K562 (cell line): ENCODE results near the gene TP53I13. TPM values are rescaled to one million over a fixed set of nuclear protein-coding genes. Genes with fewer than 3 reads are reported as not detected.

Source experiments
- ATF1 ChIP-seq, 2 experiments: fragments of 450-650 bp in 1 of 2; IDR thresholded peaks; 2 replicates each; pipeline ENCODE4 v1.6.1; 2016; ENCODE audit warnings: missing compliant biosample characterization in 1 of 2, missing genetic modification characterization in 1 of 2
- ATF7 ChIP-seq: fragments of 450-650 bp; IDR thresholded peaks from 2 replicates; pipeline ENCODE4 v1.7.1; 2014; ENCODE audit warnings: mild to moderate bottlenecking, moderate library complexity
- E2F3 ChIP-seq: fragments of 250-450 bp; sonication (Bioruptor Pico); IDR thresholded peaks from 2 replicates; pipeline ENCODE4 v1.4.0; 2020; ENCODE audit warnings: mild to moderate bottlenecking
- ELF1 ChIP-seq: fragments of 200-800 bp; sonication (Bioruptor generic); IDR thresholded peaks from 2 replicates; pipeline ENCODE4 v1.6.1; 2016; ENCODE audit warnings: missing genetic modification characterization, missing compliant biosample characterization
- HMGN3 ChIP-seq: IDR thresholded peaks from 2 replicates; pipeline ENCODE4 v1.6.1; 2011; ENCODE audit warnings: borderline replicate concordance, low read depth, mild to moderate bottlenecking, mixed read lengths, low read length; ENCODE audit not compliant: insufficient read length; ENCODE audit errors: extremely low read depth
- KLF1 ChIP-seq: fragments of 450-650 bp; IDR thresholded peaks from 2 replicates; pipeline ENCODE4 v1.6.1; 2016; ENCODE audit warnings: missing genetic modification characterization, missing compliant biosample characterization
- L3MBTL2 ChIP-seq: fragments of 450-650 bp; IDR thresholded peaks from 2 replicates; pipeline ENCODE4 v1.6.1; 2016; ENCODE audit warnings: mild to moderate bottlenecking, moderate library complexity
- MYC ChIP-seq, 2 experiments: fragments of 250-450 bp in 1 of 2; sonication (Bioruptor Pico) in 1 of 2; IDR thresholded peaks; 2 replicates each; pipeline versions ENCODE4 v1.5.1 to v1.6.1; 2012 to 2021; ENCODE audit warnings: low read depth in 2 of 2, borderline replicate concordance in 1 of 2, improper control_type of control experiment in 1 of 2, low read length in 1 of 2, mild to moderate bottlenecking in 1 of 2, moderate library complexity in 1 of 2
- NR2C1 ChIP-seq, 2 experiments: fragments of 450-650 bp; IDR thresholded peaks; 2 replicates each; pipeline ENCODE4 v1.6.1; 2017; ENCODE audit warnings: mild to moderate bottlenecking in 2 of 2, antibody characterized with exemption in 1 of 2, inconsistent platforms in 1 of 2, missing compliant biosample characterization in 1 of 2, missing genetic modification characterization in 1 of 2
- PHF20 ChIP-seq: fragments of 450-650 bp; IDR thresholded peaks from 2 replicates; pipeline ENCODE4 v1.6.1; 2018; ENCODE audit not compliant: partially characterized antibody
- USF1 ChIP-seq: sonication (generic); formaldehyde crosslinking; IDR thresholded peaks from 2 replicates; pipeline ENCODE4 v1.9.0; 2022; ENCODE audit warnings: mild to moderate bottlenecking, missing genetic modification reagents
- ZNF23 ChIP-seq: fragments of 250-450 bp; sonication (Bioruptor Pico); IDR thresholded peaks from 2 replicates; pipeline ENCODE4 v1.4.0; 2020; ENCODE audit warnings: mild to moderate bottlenecking
- ZNF592 ChIP-seq: fragments of 450-650 bp; IDR thresholded peaks from 2 replicates; pipeline ENCODE4 v1.6.1; 2017; ENCODE audit warnings: antibody characterized with exemption, mild to moderate bottlenecking
- ZNF668 ChIP-seq: fragments of 250-450 bp; sonication (Bioruptor Pico); IDR thresholded peaks from 2 replicates; pipeline ENCODE4 v1.8.0; 2022; ENCODE audit warnings: mild to moderate bottlenecking, inconsistent platforms
- polyA plus RNA-seq, 8 experiments: library from polyadenylated mRNA; depleted of rRNA in 4 of 8; stranded (reverse) in 5 of 8; unstranded in 3 of 8; fragments of >200 nt; fragmentation: Nextera tagmentation in 2 of 8; fragmentation: Illumina TruSeq in 1 of 8; extraction: Ambion mirVana in 2 of 8; extraction: Trizol in 1 of 8; gene quantifications; 2 replicates each; pipeline versions ENCODE4 v1.2.1 to v1.2.3, GENCODE V29; 2011 to 2014; ENCODE audit warnings: inconsistent platforms in 1 of 8, missing spikeins in 1 of 8
- total RNA-seq, 7 experiments: library from RNA; depleted of rRNA in 6 of 7; stranded (reverse); fragments of >200 nt in 6 of 7; fragmentation: Illumina TruSeq in 2 of 7; extraction: Trizol in 2 of 7; gene quantifications; 2 replicates each; pipeline versions ENCODE4 v1.2.1 to v1.2.3, GENCODE V29; 2011 to 2021; ENCODE audit warnings: low replicate concordance in 1 of 7
- TF ChIP-seq, protein P1 (sequence below), 3 experiments: fragments of 200-800 bp in 1 of 3; fragments of 250-450 bp in 1 of 3; fragments of 450-650 bp in 1 of 3; sonication (Bioruptor Pico) in 1 of 3; sonication (Bioruptor generic) in 1 of 3; formaldehyde crosslinking in 1 of 3; IDR thresholded peaks; 2 replicates each; pipeline versions ENCODE4 v1.6.1 to v1.8.0; 2016 to 2022; ENCODE audit warnings: mild to moderate bottlenecking in 2 of 3, missing genetic modification characterization in 2 of 3, missing compliant biosample characterization in 1 of 3, moderate library complexity in 1 of 3

Gene TP53I13
- total and polyA plus RNA-seq, 9 of the 15 experiments (the other 6 are each of a cell fraction or from before 2014, with no cell fraction given), result 0.08 to 28.3 (median 9.1) TPM

DNA sequence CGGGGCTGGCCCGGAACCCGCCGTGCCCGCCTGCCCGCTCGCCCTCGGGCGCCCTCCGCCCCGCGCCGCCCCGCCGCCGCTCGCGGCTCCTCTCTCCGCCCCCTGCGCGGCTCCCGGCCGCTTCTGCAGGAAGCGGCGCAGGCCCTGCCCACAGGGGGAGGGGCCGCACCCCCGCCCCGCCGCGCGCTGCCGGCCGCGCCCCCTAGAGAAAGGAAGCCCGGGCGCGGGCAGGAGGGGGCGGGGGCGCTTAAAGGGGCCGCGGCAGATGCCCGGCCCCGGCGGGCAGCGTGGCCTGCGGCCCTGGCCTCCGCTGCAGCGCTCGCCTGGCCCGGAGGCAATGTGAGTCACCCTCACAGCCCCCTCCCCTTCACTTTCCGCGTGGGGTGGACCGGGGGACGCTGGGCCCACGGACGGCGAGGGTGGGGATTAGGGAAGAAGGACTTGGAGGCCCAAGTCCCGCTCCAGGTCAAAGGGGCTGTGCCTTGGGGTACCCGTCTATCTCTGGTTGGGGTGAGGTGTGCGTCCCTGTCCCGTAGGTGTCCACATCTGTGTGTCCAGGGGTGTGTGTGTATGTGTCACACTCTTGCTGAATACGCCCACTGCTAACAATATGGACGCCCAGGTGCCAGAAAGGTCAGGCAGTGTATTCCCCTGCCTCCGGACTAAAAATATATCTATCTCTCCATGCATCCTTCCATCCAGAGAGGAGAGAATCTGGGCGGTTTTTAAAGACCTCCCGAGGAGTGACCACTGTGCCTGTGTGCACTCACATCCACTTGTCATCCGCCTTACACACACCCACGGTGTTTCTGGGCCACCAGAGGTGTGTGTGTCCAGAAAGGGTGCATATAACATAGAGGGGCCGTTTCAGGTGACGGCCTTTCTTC, 21.3 kb downstream of the TP53I13 start, which contains the start of gene GIT1 (continued):
- 0 out of 2 replicates have a peak, but pooled peaks have one; percentile 42 for TF ChIP-seq NR2C1 (IDR thresholded peaks at IDR 0.05)
- TF ChIP-seq NR2C1 (tag; IDR thresholded peaks at IDR 0.05), result peak; percentile 78
- TF ChIP-seq ZNF592, result peak; percentile 86
- TF ChIP-seq ELF1 (tag), result peak; percentile 52; the same call in 1 of the 2 replicates
- TF ChIP-seq ATF7, result peak; percentile 39; the same call in 1 of the 2 replicates
- TF ChIP-seq USF1, result no peak
- no peak for TF ChIP-seq ATF1 (CRISPR knock-in tag; IDR thresholded peaks at IDR 0.05)
- TF ChIP-seq ATF1 (tag; IDR thresholded peaks at IDR 0.05), result peak; percentile 27; the same call in 1 of the 2 replicates
- TF ChIP-seq, protein P1, sequence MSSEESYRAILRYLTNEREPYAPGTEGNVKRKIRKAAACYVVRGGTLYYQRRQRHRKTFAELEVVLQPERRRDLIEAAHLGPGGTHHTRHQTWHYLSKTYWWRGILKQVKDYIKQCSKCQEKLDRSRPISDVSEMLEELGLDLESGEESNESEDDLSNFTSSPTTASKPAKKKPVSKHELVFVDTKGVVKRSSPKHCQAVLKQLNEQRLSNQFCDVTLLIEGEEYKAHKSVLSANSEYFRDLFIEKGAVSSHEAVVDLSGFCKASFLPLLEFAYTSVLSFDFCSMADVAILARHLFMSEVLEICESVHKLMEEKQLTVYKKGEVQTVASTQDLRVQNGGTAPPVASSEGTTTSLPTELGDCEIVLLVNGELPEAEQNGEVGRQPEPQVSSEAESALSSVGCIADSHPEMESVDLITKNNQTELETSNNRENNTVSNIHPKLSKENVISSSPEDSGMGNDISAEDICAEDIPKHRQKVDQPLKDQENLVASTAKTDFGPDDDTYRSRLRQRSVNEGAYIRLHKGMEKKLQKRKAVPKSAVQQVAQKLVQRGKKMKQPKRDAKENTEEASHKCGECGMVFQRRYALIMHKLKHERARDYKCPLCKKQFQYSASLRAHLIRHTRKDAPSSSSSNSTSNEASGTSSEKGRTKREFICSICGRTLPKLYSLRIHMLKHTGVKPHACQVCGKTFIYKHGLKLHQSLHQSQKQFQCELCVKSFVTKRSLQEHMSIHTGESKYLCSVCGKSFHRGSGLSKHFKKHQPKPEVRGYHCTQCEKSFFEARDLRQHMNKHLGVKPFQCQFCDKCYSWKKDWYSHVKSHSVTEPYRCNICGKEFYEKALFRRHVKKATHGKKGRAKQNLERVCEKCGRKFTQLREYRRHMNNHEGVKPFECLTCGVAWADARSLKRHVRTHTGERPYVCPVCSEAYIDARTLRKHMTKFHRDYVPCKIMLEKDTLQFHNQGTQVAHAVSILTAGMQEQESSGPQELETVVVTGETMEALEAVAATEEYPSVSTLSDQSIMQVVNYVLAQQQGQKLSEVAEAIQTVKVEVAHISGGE (CRISPR knock-in tag; IDR thresholded peaks at IDR 0.05), result peak in 1 of 3 experiments; percentile 30; a peak in 1 of 6 replicates
- TF ChIP-seq HMGN3, result peak; percentile 74
- TF ChIP-seq KLF1 (tag), result 0 out of 2 replicates have a peak, but pooled peaks have one; percentile 32
- TF ChIP-seq E2F3 (CRISPR knock-in tag), result no peak
- TF ChIP-seq ZNF668 (CRISPR knock-in tag), result peak; percentile 53; the same call in 1 of the 2 replicates
- peak; percentile 64; the same call in 1 of the 2 replicates for TF ChIP-seq L3MBTL2
- TF ChIP-seq ZNF23, result no peak
- TF ChIP-seq MYC (IDR thresholded peaks at IDR 0.05; ENCODE audit: low read depth, low read length), result peak; percentile 56
- TF ChIP-seq MYC (CRISPR knock-in tag; IDR thresholded peaks at IDR 0.05; ENCODE audit: borderline replicate concordance, low read depth), result no peak
- TF ChIP-seq PHF20, result no peak
